Heart right ventricle (tissue), 16 donors: ENCODE data around the gene TAX1BP1. TPM values are rescaled to one million over a fixed set of nuclear protein-coding genes. Genes with fewer than 3 reads are reported as not detected.

ENCODE experiments used
- ATAC-seq, 8 donors: fragments of 200-7000 bp; cut with Tn5 transposase; one replicate each; pipeline ENCODE4 v1.9.1; 2020; ENCODE audit warnings: mild to moderate bottlenecking in 8 of 8, moderate library complexity in 8 of 8, moderate number of reproducible peaks in 1 of 8
- DNase-seq, 2 donors: peaks; one replicate each; pipeline ENCODE4 v3.0.0-alpha.2; 2020
- H3K27ac ChIP-seq, 10 donors: fragments of 200-600 bp; sonication (generic) in 2 of 10; one replicate each; pipeline versions ENCODE4 v1.5.0 to v1.8.0; 2020 to 2022; ENCODE audit warnings: mild to moderate bottlenecking in 3 of 10
- H3K27me3 ChIP-seq, 7 donors: fragments of 200-600 bp; one replicate each; pipeline ENCODE4 v1.8.0; 2021 to 2022; ENCODE audit warnings: mild to moderate bottlenecking in 2 of 7
- H3K36me3 ChIP-seq, 9 donors: fragments of 200-600 bp; sonication (generic) in 1 of 9; one replicate each; pipeline versions ENCODE4 v1.5.0 to v1.8.0; 2020 to 2022; ENCODE audit warnings: mild to moderate bottlenecking in 2 of 9
- H3K4me1 ChIP-seq, 9 donors: fragments of 200-600 bp; sonication (generic) in 1 of 9; one replicate each; pipeline versions ENCODE4 v1.5.0 to v1.8.0; 2020 to 2022; ENCODE audit warnings: mild to moderate bottlenecking in 4 of 9
- H3K4me3 ChIP-seq, 10 donors: fragments of 200-600 bp; sonication (generic) in 2 of 10; one replicate each; pipeline versions ENCODE4 v1.5.0 to v1.8.0; 2020 to 2022; ENCODE audit warnings: mild to moderate bottlenecking in 7 of 10, moderate library complexity in 2 of 10
- H3K9me3 ChIP-seq, 11 donors: fragments of 200-600 bp in 10 of 11; sonication (generic) in 2 of 11; one replicate each; pipeline versions ENCODE4 v1.5.0 to v1.8.0; 2013 to 2022; ENCODE audit warnings: mild to moderate bottlenecking in 2 of 11, control low read depth in 1 of 11, moderate library complexity in 1 of 11
- CTCF ChIP-seq, 9 donors: fragments of 200-600 bp; sonication (generic) in 2 of 9; IDR thresholded peaks; one replicate each; pipeline versions ENCODE4 v1.5.0 to v1.8.0; 2021 to 2022; ENCODE audit warnings: antibody characterized with exemption in 9 of 9, mild to moderate bottlenecking in 5 of 9, moderate library complexity in 1 of 9
- WGBS, 2 donors: extraction: QIAGEN DNeasy Blood & Tissue Kit; methylation state at CpG; one replicate each; pipeline ENCODE4 v1.1.7; 2013; ENCODE audit warnings: inconsistent platforms in 1 of 2; 5-methylcytosine and 5-hydroxymethylcytosine counted together
- intact Hi-C, 10 donors: fragments of 100-400 bp; cut with DNase I; formaldehyde crosslinking; loops; one replicate each; pipeline versions ENCODE4 v1.11.1 to v1.14.2; 2022
- polyA plus RNA-seq, 2 donors: library from polyadenylated mRNA; stranded (reverse); fragments of 200-250 nt; gene quantifications; one replicate each; pipeline ENCODE4 v1.2.3, GENCODE V29; 2013
- total RNA-seq, 10 donors: library from RNA; stranded (reverse); fragmentation: NEBNext Ultra II Directional in 3 of 10; extraction: Animal tissue kit (Norgen Biotek cat#: 25700) in 3 of 10; gene quantifications; one replicate each; pipeline versions ENCODE4 v1.2.1 to v1.2.4, GENCODE V29; 2021 to 2023
- donor health status: Arrhythmogenic right ventricular cardiomyopathy.
- donor health status: ischemic (EF 13 %, LVEDD 7.1; RV severe dilation, severe dysfunction).
- donor health status: healthy with polysubstance abuse.
- donor health status: DM: no; HTN: yes; CAD: no.
- donor health status: DM: no; HTN: no; CAD: no.
- donor health status: ischemic (EF 25% LVEDD 6.9; RV normal size, moderate dysfunction).
- donor health status: ischemic (EF 25% LVEDD 5.7; RV mildly dilated, moderate dysfunction).
- donor health status: healthy.
- donor health status: DM: yes; HTN: yes; CAD: no.
- donor health status: Ischemic cardiomyopathy.
- donor health status: ischemic (EF 35%, LVEDD 5.7; RV mildly dilated, moderate dysfunction).
- donor health status: nonischemic (EF 11% LVEDD 7.7; RV severe dilation, severe dysfunction).
- donor health status: DM: yes; HTN: yes; CAD: no.
- donor health status: PGD.
- donor health status: ischemic (EF 29% LVEDD 5.4; RV normal size, mild dysfunction).
- donor health status: nonischemic (EF 23%, LVEDD 6.1; RV moderate dilation, normal function).

The TAX1BP1 gene
- total and polyA plus RNA-seq, 12 donors: 54.0 to 190 (median 165) TPM

- no peak overlapping the region for H3K27ac ChIP-seq
- intact Hi-C loops: loop anchor here in 1 of 10 donors (10.0 kb wide), 1 partner anchor 226 kb away; no protein-coding TSS in a partner anchor
- no peaks in the 10 kb centered on the region for H3K4me1 ChIP-seq
- H3K4me3 ChIP-seq: no peak overlapping the region
- no peaks in the 10 kb centered on the region for H3K27me3 ChIP-seq
- WGBS, 2 donors: 96 to 98% methylated on average over 2 of the region's 2 CpGs
- no peak for ATAC-seq
- DNase-seq: no peak
- peaks cover 0 to 92% (median 30%) of the 10 kb centered on the region in 9 donors for H3K36me3 ChIP-seq
- TF ChIP-seq CTCF (IDR thresholded peaks at IDR 0.05): no peak
- H3K9me3 ChIP-seq: no peaks in the 10 kb centered on the region
Measured at GRCh38 chr7:27799212-27799611, 59.2 kb downstream of the TAX1BP1 start.

- ATAC-seq (no peak), DNase-seq (no peak)
- TF ChIP-seq CTCF (IDR thresholded peaks at IDR 0.05): no peak
- WGBS, 2 donors: 85 to 88% methylated on average over 2 of the region's 2 CpGs
- H3K4me1 ChIP-seq: peaks cover 0 to 6% (median 2%) of the 10 kb centered on the region in 9 donors
- peaks cover 0 to 65% (median 7%) of the 10 kb centered on the region in 9 donors for H3K36me3 ChIP-seq
- intact Hi-C loops: loop anchor here in 3 of 10 donors (10.0 kb wide), 2 partner anchors 122 to 222 kb away; no protein-coding TSS in a partner anchor
- no peaks in the 10 kb centered on the region for H3K27me3 ChIP-seq
- no peak overlapping the region for H3K4me3 ChIP-seq
- H3K9me3 ChIP-seq: no peaks in the 10 kb centered on the region
- no peak overlapping the region for H3K27ac ChIP-seq
Measured at GRCh38 chr7:27802999-27803398, 63.0 kb downstream of the TAX1BP1 start.

- Histone ChIP-seq H3K4me3 (no peak overlapping the region), H3K27me3 (no peaks in the 10 kb centered on the region), H3K27ac (no peak overlapping the region), H3K36me3 (peaks cover 0 to 53% (median 4%) of the 10 kb centered on the region in 9 donors), H3K4me1 (peaks cover 0 to 17% (median 8%) of the 10 kb centered on the region in 9 donors), H3K9me3 (no peaks in the 10 kb centered on the region)
- TF ChIP-seq CTCF (IDR thresholded peaks at IDR 0.05): no peak
- ATAC-seq (no peak), DNase-seq (no peak)
- WGBS, 2 donors: 87 to 91% methylated on average over 3 of the region's 3 CpGs
- intact Hi-C loops: loop anchor here in 3 of 10 donors (10.0 kb wide), 2 partner anchors 121 to 221 kb away; no protein-coding TSS in a partner anchor
Measured at GRCh38 chr7:27804139-27804538, 64.2 kb downstream of the TAX1BP1 start.

GRCh38 chr7:27808626-27809025 is 68.7 kb downstream of the TAX1BP1 start:
- intact Hi-C loops: loop anchor here in 3 of 10 donors (10.0 kb wide), 2 partner anchors 116 to 216 kb away; no protein-coding TSS in a partner anchor
- 43 to 60% methylated on average over 2 of the region's 2 CpGs for WGBS, 2 donors
- ATAC-seq (peak in 7 of 8 donors; percentile 38 to 83 (median 80)), DNase-seq (no peak)
- Histone ChIP-seq H3K36me3 (peaks cover 0 to 37% (median 4%) of the 10 kb centered on the region in 9 donors), H3K9me3 (no peaks in the 10 kb centered on the region), H3K4me3 (no peak overlapping the region), H3K27me3 (no peaks in the 10 kb centered on the region), H3K27ac (peak overlapping the region in 5 of 10 donors; percentile 17 to 54 (median 41)), H3K4me1 (peaks cover 0 to 20% (median 9%) of the 10 kb centered on the region in 9 donors)
- no peak for TF ChIP-seq CTCF (IDR thresholded peaks at IDR 0.05)
